ENCODE data around the gene METTL26.

Gene METTL26

GRCh38 chr16:674968-675883 is 39.1 kb upstream of the METTL26 start, which contains the start of gene RHBDL1:
Gene RHBDL1, plus strand, starts transcription at chr16:675671. Its CDS starts 120 bp downstream, at chr16:675791.
- peak; percentile 67 for DNase-seq

- DNase-seq: no peak
Observed at GRCh38 chr16:674214-674881, 38.2 kb upstream of the METTL26 start.

GRCh38 chr16:673399-673991 is 37.4 kb upstream of the METTL26 start:
- DNase-seq: no peak

- no peak for DNase-seq
Observed at GRCh38 chr16:672851-673250, 36.7 kb upstream of the METTL26 start.

- no peak for DNase-seq
Observed at GRCh38 chr16:672371-672770, 36.3 kb upstream of the METTL26 start.

- DNase-seq: no peak
Observed at GRCh38 chr16:671353-672131, 35.4 kb upstream of the METTL26 start.

- no peak for DNase-seq
Observed at GRCh38 chr16:670485-671352, 34.6 kb upstream of the METTL26 start.

GRCh38 chr16:669666-670065 is 33.6 kb upstream of the METTL26 start:
- no peak for DNase-seq

GRCh38 chr16:668519-669171 is 32.5 kb upstream of the METTL26 start:
- DNase-seq: no peak

GRCh38 chr16:667780-668518 is 31.8 kb upstream of the METTL26 start, which contains the start of gene RHOT2:
Gene RHOT2, plus strand, starts transcription at chr16:668132. Its CDS starts 68 bp downstream, at chr16:668200.
- DNase-seq: peak; percentile 97

- DNase-seq: no peak
Observed at GRCh38 chr16:667113-667779, 31.1 kb upstream of the METTL26 start.

GRCh38 chr16:666572-666971 is 30.5 kb upstream of the METTL26 start:
- DNase-seq: no peak

- DNase-seq: no peak
Observed at GRCh38 chr16:662597-662996, 26.5 kb upstream of the METTL26 start.

GRCh38 chr16:662095-662494 is 26.0 kb upstream of the METTL26 start:
- no peak for DNase-seq

GRCh38 chr16:661184-661821 is 25.2 kb upstream of the METTL26 start:
- no peak for DNase-seq

GRCh38 chr16:660459-661183 is 24.5 kb upstream of the METTL26 start:
- peak; percentile 79 for DNase-seq

- no peak for DNase-seq
Observed at GRCh38 chr16:660132-660458, 24.0 kb upstream of the METTL26 start.

GRCh38 chr16:659618-660017 is 23.5 kb upstream of the METTL26 start:
- no peak for DNase-seq

All from activated CD8-positive, alpha-beta memory T cell treated with anti-CD3 and anti-CD28 coated beads for 24 hours (primary cell).